CD4-positive, CD25-positive, alpha-beta regulatory T cell (primary cell): ENCODE data around the gene SNX33. TPM values are rescaled to one million over a fixed set of nuclear protein-coding genes. Genes with fewer than 3 reads are reported as not detected.

Experiments used
- ATAC-seq, 2 donors: fragments of 150-1000 bp; cut with Tn5 transposase; one replicate each; pipeline ENCODE4 v1.10.0; 2021; ENCODE audit warnings: low read depth in 2 of 2, moderate number of reproducible peaks in 2 of 2, moderate library complexity in 1 of 2
- DNase-seq, 3 donors: peaks; one replicate each; pipeline versions ENCODE4 v3.0.0 to v3.0.0-alpha.2; 2012 to 2022; ENCODE audit warnings: mixed read lengths in 1 of 3
- H3K27ac ChIP-seq: one replicate; pipeline ENCODE4 v1.7.0; 2013; ENCODE audit warnings: mild to moderate bottlenecking, low read length; ENCODE audit not compliant: insufficient read depth, poor library complexity, severe bottlenecking
- H3K27me3 ChIP-seq: one replicate; pipeline ENCODE4 v1.7.0; 2013; ENCODE audit warnings: low read length; ENCODE audit not compliant: control insufficient read depth, insufficient read depth
- H3K36me3 ChIP-seq: one replicate; pipeline ENCODE4 v1.7.0; 2013; ENCODE audit warnings: mild to moderate bottlenecking, low read length, moderate library complexity; ENCODE audit not compliant: control insufficient read depth, insufficient read depth
- H3K4me1 ChIP-seq: 2 replicates; pipeline ENCODE4 v1.7.0; 2013; ENCODE audit warnings: mild to moderate bottlenecking, low read length; ENCODE audit not compliant: insufficient read depth, control insufficient read depth, poor library complexity, severe bottlenecking
- H3K4me3 ChIP-seq: one replicate; pipeline ENCODE4 v1.7.0; 2013; ENCODE audit warnings: low read depth, mild to moderate bottlenecking, low read length, moderate library complexity
- H3K9me3 ChIP-seq, 2 experiments: 1 replicate in 1 of 2; 2 replicates in 1 of 2; pipeline ENCODE4 v1.7.0; 2013; ENCODE audit warnings: low read length in 2 of 2, mild to moderate bottlenecking in 1 of 2, moderate library complexity in 1 of 2; ENCODE audit not compliant: control insufficient read depth in 2 of 2
- H3K27ac Mint-ChIP-seq, 3 donors: one replicate each; pipeline ENCODE4 v1.8.0; 2020 to 2022; ENCODE audit warnings: mild to moderate bottlenecking in 3 of 3, mixed read lengths in 3 of 3, moderate library complexity in 2 of 3
- H3K27me3 Mint-ChIP-seq: one replicate; pipeline ENCODE4 v1.8.0; 2022; ENCODE audit warnings: mild to moderate bottlenecking, mixed read lengths
- H3K36me3 Mint-ChIP-seq: one replicate; pipeline ENCODE4 v1.8.0; 2020; ENCODE audit warnings: mixed read lengths
- H3K4me1 Mint-ChIP-seq, 4 donors: one replicate each; pipeline ENCODE4 v1.8.0; 2020 to 2022; ENCODE audit warnings: mixed read lengths in 4 of 4, mild to moderate bottlenecking in 1 of 4
- H3K4me3 Mint-ChIP-seq, 4 donors: one replicate each; pipeline ENCODE4 v1.8.0; 2020 to 2022; ENCODE audit warnings: mild to moderate bottlenecking in 4 of 4, mixed read lengths in 4 of 4, moderate library complexity in 3 of 4
- H3K9me3 Mint-ChIP-seq, 7 donors: one replicate each; pipeline ENCODE4 v1.8.0; 2020 to 2022; ENCODE audit warnings: mixed read lengths in 7 of 7, mild to moderate bottlenecking in 3 of 7, moderate library complexity in 2 of 7
- polyA plus RNA-seq, 4 donors: library from polyadenylated mRNA; unstranded; fragments of 300-500 nt; fragmentation: Illumina TruSeq; gene quantifications; one replicate each; pipeline ENCODE4 v1.2.3, GENCODE V29; 2021
- total RNA-seq: library from RNA; stranded (reverse); gene quantifications from one replicate; pipeline ENCODE4 v1.2.3, GENCODE V29; 2022

The SNX33 gene
- total and polyA plus RNA-seq, 5 donors from 2014 or later, result 0.03 to 2.1 (median 0.78) TPM

GRCh38 chr15:75669879-75670212 is 22.1 kb downstream of the SNX33 start:
- Mint-ChIP-seq H3K4me1 (no peaks in the 10 kb centered on the region), H3K27ac (no peak overlapping the region), H3K27me3 (no peaks in the 10 kb centered on the region)

DNA sequence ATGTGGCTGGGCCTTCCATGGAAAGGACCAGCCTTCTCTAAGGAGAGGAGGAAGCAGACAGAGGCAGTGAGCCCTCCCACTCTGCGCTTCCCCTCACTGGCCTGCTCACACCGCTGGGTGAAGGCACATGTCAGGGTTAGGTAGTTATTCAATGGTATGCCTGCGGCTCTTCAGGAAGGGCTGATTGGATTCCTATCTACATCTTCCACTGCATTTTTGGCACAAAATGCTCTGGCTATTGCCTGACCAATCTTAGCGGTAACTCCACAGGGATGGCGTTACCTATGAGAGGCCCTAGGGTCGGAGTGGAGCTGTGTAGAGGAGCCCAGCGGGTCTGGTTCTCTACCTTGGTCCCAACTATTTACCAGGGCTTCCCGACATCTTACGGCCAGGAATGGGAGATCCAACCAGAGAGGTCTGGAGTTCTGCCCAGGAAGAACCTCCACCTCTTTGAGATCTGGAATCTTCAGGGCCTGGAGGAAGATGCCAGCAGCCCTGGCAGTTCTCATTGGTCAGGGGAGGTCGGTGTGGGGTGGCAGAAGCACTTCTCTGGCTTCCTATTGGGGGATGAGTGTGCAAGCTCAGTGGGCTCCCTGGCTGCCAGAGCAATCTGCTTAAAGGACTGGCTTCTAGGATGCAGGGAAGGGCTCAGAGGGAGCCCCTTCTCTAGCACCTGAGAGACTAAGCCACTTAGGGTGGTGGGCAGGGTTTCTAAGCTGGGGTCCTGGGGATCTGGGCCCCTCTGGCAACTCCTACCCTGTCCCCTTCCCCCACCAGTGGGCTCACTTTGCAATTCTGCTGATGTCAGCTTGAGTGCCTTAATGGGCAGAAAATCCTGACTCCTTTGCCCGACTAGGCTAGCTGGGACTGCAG is 24.3 kb downstream of the SNX33 start:
- H3K36me3 ChIP-seq, result no peaks in the 10 kb centered on the region
- Mint-ChIP-seq H3K27ac (no peak overlapping the region), H3K36me3 (no peaks in the 10 kb centered on the region), H3K4me3 (no peak overlapping the region), H3K4me1 (no peaks in the 10 kb centered on the region), H3K9me3 (no peaks in the 10 kb centered on the region), H3K27me3 (no peaks in the 10 kb centered on the region)
- no peak overlapping the region for H3K27ac ChIP-seq
- ATAC-seq, result no peak
- DNase-seq, result no peak
- H3K4me3 ChIP-seq, result no peak overlapping the region
- no peaks in the 10 kb centered on the region for H3K9me3 ChIP-seq
- no peaks in the 10 kb centered on the region for H3K4me1 ChIP-seq
- no peaks in the 10 kb centered on the region for H3K27me3 ChIP-seq

More at GRCh38 chr15:75669879-75670212, 22.1 kb downstream of the SNX33 start:
- Histone ChIP-seq H3K36me3 (no peaks in the 10 kb centered on the region), H3K4me3 (no peak overlapping the region), H3K27me3 (no peaks in the 10 kb centered on the region), H3K27ac (no peak overlapping the region), H3K9me3 (no peaks in the 10 kb centered on the region), H3K4me1 (no peaks in the 10 kb centered on the region)
- no peaks in the 10 kb centered on the region for H3K36me3 Mint-ChIP-seq
- H3K4me3 Mint-ChIP-seq, result no peak overlapping the region
- H3K9me3 Mint-ChIP-seq, result no peaks in the 10 kb centered on the region
- no peak for DNase-seq
- no peak for ATAC-seq

DNA sequence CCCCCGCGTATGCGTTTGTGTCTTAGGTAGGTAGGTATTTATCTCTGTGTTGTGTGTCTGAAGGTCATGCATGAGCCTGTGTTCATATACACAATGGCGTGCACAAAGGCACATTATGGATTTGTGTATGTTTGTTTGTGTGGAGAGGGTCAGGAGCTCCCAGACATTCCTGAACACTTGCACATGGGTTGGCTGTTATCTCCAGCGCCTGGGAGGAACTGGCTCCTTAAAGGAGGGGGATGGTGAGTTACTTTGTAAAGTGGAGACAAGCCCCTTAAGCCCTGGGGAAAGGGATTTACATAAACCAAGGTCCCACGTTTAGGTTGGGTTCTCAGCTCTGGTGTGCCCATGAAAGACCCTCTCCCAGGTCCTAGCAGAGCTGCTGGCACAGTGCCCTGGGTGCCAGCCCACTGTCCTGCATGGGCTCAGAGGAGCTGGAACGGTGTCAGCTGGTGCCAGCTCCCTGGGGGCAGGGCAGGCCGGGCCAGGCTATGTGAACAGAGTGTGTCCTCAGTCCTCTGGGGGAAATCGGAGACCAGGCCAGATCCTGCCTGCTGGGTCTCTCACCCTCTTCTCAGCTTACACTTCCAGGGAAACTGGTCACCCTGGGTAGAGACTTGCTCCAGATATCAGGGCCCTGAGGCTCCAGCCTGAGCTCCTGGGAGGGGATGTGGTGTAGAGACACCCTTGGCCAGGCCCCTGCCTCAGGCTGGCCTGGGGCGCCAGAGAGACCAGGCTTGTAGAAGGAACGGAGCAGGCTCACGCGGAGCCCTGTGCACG is 25.1 kb downstream of the SNX33 start:
- Mint-ChIP-seq H3K27ac (no peak overlapping the region), H3K4me1 (no peaks in the 10 kb centered on the region), H3K9me3 (no peaks in the 10 kb centered on the region), H3K27me3 (no peaks in the 10 kb centered on the region), H3K4me3 (no peak overlapping the region), H3K36me3 (no peaks in the 10 kb centered on the region)
- no peak for ATAC-seq
- DNase-seq, result no peak
- Histone ChIP-seq H3K36me3 (no peaks in the 10 kb centered on the region), H3K4me1 (no peaks in the 10 kb centered on the region), H3K9me3 (no peaks in the 10 kb centered on the region), H3K27ac (no peak overlapping the region), H3K27me3 (no peaks in the 10 kb centered on the region), H3K4me3 (no peak overlapping the region)

GRCh38 chr15:75673426-75674235 is 25.9 kb downstream of the SNX33 start:
- Histone ChIP-seq H3K4me3 (no peak overlapping the region), H3K36me3 (no peaks in the 10 kb centered on the region), H3K9me3 (no peaks in the 10 kb centered on the region), H3K4me1 (no peaks in the 10 kb centered on the region), H3K27ac (no peak overlapping the region), H3K27me3 (no peaks in the 10 kb centered on the region)
- no peaks in the 10 kb centered on the region for H3K36me3 Mint-ChIP-seq
- peak overlapping the region in 1 of 3 donors; percentile 25 for H3K27ac Mint-ChIP-seq
- peaks cover 2% of the 10 kb centered on the region for H3K27me3 Mint-ChIP-seq
- peaks cover 0 to 1% (median 0%) of the 10 kb centered on the region in 7 donors for H3K9me3 Mint-ChIP-seq
- H3K4me3 Mint-ChIP-seq, result no peak overlapping the region
- no peaks in the 10 kb centered on the region for H3K4me1 Mint-ChIP-seq
- DNase-seq (no peak), ATAC-seq (no peak)

DNA sequence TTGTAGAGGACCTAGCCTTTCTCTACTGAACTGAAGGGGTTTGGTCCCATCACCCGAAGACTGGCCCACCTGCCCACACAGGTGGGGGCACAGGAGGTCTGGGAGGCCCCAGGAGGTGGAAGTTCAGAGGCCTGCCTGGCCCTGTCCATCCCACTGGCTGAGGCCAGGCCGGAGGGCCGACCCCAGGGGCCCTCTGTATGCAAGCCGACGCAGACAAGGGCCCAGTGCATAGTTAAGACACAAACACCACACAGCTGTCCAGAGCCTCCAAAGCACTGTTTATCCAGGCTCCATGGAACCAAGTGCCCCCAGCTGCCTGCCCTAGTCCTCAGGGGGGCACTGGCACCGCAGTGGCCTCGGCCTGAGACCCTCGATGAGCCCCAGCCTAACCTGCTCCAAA is 26.7 kb downstream of the SNX33 start:
- Histone ChIP-seq H3K27me3 (no peaks in the 10 kb centered on the region), H3K9me3 (no peaks in the 10 kb centered on the region), H3K27ac (no peak overlapping the region), H3K4me1 (no peaks in the 10 kb centered on the region), H3K36me3 (no peaks in the 10 kb centered on the region), H3K4me3 (no peak overlapping the region)
- DNase-seq (no peak), ATAC-seq (no peak)
- Mint-ChIP-seq H3K27me3 (peaks cover 8% of the 10 kb centered on the region), H3K9me3 (peaks cover 0 to 1% (median 0%) of the 10 kb centered on the region in 7 donors), H3K27ac (peak overlapping the region in 1 of 3 donors; percentile 26), H3K4me3 (no peak overlapping the region), H3K36me3 (no peaks in the 10 kb centered on the region), H3K4me1 (no peaks in the 10 kb centered on the region)

DNA sequence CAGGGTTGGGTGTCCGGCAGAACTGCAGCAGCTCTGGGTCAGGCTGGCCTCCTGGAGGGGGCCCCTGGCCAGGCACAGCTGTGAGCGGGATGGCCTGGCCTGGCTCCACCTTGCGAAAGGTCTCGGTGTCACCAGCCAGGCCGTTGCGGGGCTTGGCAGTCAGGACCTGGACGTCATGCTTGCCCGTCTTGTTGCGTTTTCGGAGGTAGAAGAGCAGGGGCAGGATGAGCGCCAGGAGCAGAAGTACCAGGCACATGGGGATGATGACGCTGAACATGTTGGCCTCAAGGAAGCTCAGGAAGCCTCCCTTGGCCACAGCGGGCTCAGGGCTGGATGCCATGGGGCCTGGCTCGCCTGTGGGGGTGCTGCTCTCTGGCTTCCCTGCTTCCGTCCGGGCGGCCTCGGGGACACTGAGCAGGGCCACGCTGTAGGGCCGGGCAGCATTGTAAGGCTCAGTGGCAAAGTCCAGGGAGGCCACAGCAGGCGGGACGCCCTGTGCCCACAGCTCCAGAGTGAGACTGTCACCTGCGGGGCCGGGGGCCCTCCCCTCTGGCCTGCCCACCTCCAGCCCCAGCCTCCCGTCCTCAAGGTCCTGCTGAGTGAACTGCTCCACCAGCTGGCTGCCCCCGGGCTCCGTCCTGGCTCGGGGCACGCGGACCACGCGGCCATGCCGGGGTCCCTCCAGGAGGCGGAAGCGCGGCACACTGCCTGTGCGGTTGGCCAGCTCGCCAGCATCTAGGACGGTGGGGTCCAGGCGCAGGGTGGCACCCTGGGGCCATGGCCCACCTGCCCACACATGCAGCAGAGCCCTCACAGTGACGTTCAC is 28.1 kb downstream of the SNX33 start:
- Histone ChIP-seq H3K36me3 (no peaks in the 10 kb centered on the region), H3K27ac (no peak overlapping the region), H3K4me3 (no peak overlapping the region), H3K4me1 (no peaks in the 10 kb centered on the region), H3K9me3 (no peaks in the 10 kb centered on the region), H3K27me3 (no peaks in the 10 kb centered on the region)
- no peak for ATAC-seq
- Mint-ChIP-seq H3K9me3 (peaks cover 0 to 1% (median 0%) of the 10 kb centered on the region in 7 donors), H3K27me3 (peaks cover 11% of the 10 kb centered on the region), H3K4me3 (no peak overlapping the region), H3K27ac (no peak overlapping the region), H3K36me3 (no peaks in the 10 kb centered on the region), H3K4me1 (no peaks in the 10 kb centered on the region)
- no peak for DNase-seq
